Smooth muscle cell (in vitro differentiated cells): ENCODE measurements around the gene PIAS4. TPM values are rescaled to one million over a fixed set of nuclear protein-coding genes. Genes with fewer than 3 reads are reported as not detected.

Experiments
- DNase-seq: peaks from one replicate; lab custom pipeline; 2025; ENCODE audit not compliant: unreplicated experiment; lab: John Stamatoyannopoulos, UW
- H2AFZ ChIP-seq: fragments of 200-600 bp; sonication (generic); 2 replicates; pipeline ENCODE4 v1.6.0; 2016; ENCODE audit warnings: antibody characterized with exemption, low read depth, mild to moderate bottlenecking
- H3F3A ChIP-seq: fragments of 200-600 bp; sonication (generic); 2 replicates; pipeline ENCODE4 v1.6.0; 2017; ENCODE audit warnings: antibody characterized with exemption, low read depth
- H3K27ac ChIP-seq: fragments of 200-600 bp; sonication (generic); 2 replicates; pipeline ENCODE4 v1.5.1; 2016; ENCODE audit warnings: low read depth, mild to moderate bottlenecking
- H3K27me3 ChIP-seq: fragments of 200-600 bp; sonication (generic); 2 replicates; pipeline ENCODE4 v1.6.1; 2016; ENCODE audit warnings: low read depth, mild to moderate bottlenecking
- H3K36me3 ChIP-seq: fragments of 200-600 bp; sonication (generic); 2 replicates; pipeline ENCODE4 v1.5.1; 2016; ENCODE audit warnings: low read depth
- H3K4me1 ChIP-seq: fragments of 200-600 bp; sonication (generic); 2 replicates; pipeline ENCODE4 v1.5.1; 2016; ENCODE audit warnings: low read depth
- H3K4me2 ChIP-seq: fragments of 200-600 bp; sonication (generic); 2 replicates; pipeline ENCODE4 v1.6.0; 2016; ENCODE audit warnings: mild to moderate bottlenecking
- H3K4me3 ChIP-seq: fragments of 200-600 bp; sonication (generic); 2 replicates; pipeline ENCODE4 v1.5.1; 2016; ENCODE audit warnings: mild to moderate bottlenecking
- H3K79me2 ChIP-seq: fragments of 200-600 bp; sonication (generic); 2 replicates; pipeline ENCODE4 v1.6.0; 2016; ENCODE audit warnings: low read depth, mild to moderate bottlenecking
- H3K9ac ChIP-seq: fragments of 200-600 bp; sonication (generic); 2 replicates; pipeline ENCODE4 v1.6.0; 2016; ENCODE audit warnings: low read depth
- H3K9me3 ChIP-seq: fragments of 200-600 bp; sonication (generic); replicated peaks from 2 replicates; pipeline ENCODE4 v1.5.1; 2016; ENCODE audit warnings: low read depth
- H4K20me1 ChIP-seq: fragments of 200-600 bp; sonication (generic); 2 replicates; pipeline ENCODE4 v1.6.0; 2016; ENCODE audit warnings: low read depth
- CTCF ChIP-seq: fragments of 200-600 bp; sonication (generic); IDR thresholded peaks from 2 replicates; pipeline ENCODE4 v1.5.1; 2017; ENCODE audit warnings: borderline replicate concordance, mild to moderate bottlenecking, antibody characterized with exemption; ENCODE audit not compliant: insufficient read depth, poor library complexity, severe bottlenecking
- WGBS: methylation state at CpG from one replicate; pipeline ENCODE4 v1.1.7; 2016; ENCODE audit warnings: low lambda C conversion rate; 5-methylcytosine and 5-hydroxymethylcytosine counted together
- polyA plus RNA-seq: library from polyadenylated mRNA; unstranded; fragments of >200 nt; fragmentation: Nextera tagmentation; extraction: Ambion mirVana; gene quantifications from 2 replicates; pipeline ENCODE4 v1.2.1, GENCODE V29; 2016
- total RNA-seq: library from RNA; depleted of rRNA; stranded (reverse); fragments of >200 nt; gene quantifications from 2 replicates; pipeline ENCODE4 v1.2.3, GENCODE V29; 2014

PIAS4 gene
- total and polyA plus RNA-seq, 2 experiments from 2014 or later, result 8.1 to 17.3 TPM

- Histone ChIP-seq H3K4me2 (no peak overlapping the region), H2AFZ (no peak overlapping the region), H3K36me3 (no peaks in the 10 kb centered on the region), H4K20me1 (peaks cover 8% of the 10 kb centered on the region), H3K4me1 (no peaks in the 10 kb centered on the region), H3K79me2 (no peaks in the 10 kb centered on the region), H3K9ac (no peak overlapping the region), H3K27me3 (no peaks in the 10 kb centered on the region), H3K4me3 (no peak overlapping the region), H3K9me3 (no peaks in the 10 kb centered on the region), H3F3A (no peaks in the 10 kb centered on the region), H3K27ac (no peak overlapping the region)
- WGBS, result over 99% methylated on average over 7 of the region's 11 CpGs
- no peak for DNase-seq
- no peak for TF ChIP-seq CTCF
These were observed 23.9 kb downstream of the PIAS4 start for GRCh38 chr19:4031420-4031819.

DNA sequence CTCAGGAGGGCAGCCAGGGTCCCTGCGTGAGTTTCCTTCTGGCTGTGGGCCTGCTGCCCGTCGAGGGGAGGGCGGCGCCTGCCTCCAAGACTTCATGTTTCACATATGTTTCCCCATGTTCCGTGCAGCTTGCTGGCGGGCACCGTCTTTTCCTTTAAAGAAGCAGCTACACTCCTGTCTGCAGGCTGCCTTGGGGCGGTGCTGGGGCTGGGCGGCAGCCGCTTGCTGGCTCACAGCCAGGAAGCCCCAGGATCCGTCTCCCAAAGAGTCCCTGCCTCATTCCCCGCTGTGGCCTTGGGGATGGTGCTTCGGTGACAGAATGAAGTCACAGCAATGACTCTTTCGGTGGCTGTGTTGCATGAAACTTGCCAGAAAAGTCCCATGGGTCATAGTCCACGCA is 24.9 kb downstream of the PIAS4 start:
- no peaks in the 10 kb centered on the region for H3K79me2 ChIP-seq
- no peak overlapping the region for H3K4me2 ChIP-seq
- no peak overlapping the region for H3K4me3 ChIP-seq
- H3F3A ChIP-seq, result no peaks in the 10 kb centered on the region
- H3K27me3 ChIP-seq, result no peaks in the 10 kb centered on the region
- H4K20me1 ChIP-seq, result peaks cover 7% of the 10 kb centered on the region
- no peak for DNase-seq
- H3K36me3 ChIP-seq, result no peaks in the 10 kb centered on the region
- WGBS, result 98% methylated on average over 16 of the region's 16 CpGs
- no peak overlapping the region for H3K27ac ChIP-seq
- TF ChIP-seq CTCF, result no peak
- H3K4me1 ChIP-seq, result no peaks in the 10 kb centered on the region
- no peaks in the 10 kb centered on the region for H3K9me3 ChIP-seq
- no peak overlapping the region for H2AFZ ChIP-seq
- H3K9ac ChIP-seq, result no peak overlapping the region

DNA sequence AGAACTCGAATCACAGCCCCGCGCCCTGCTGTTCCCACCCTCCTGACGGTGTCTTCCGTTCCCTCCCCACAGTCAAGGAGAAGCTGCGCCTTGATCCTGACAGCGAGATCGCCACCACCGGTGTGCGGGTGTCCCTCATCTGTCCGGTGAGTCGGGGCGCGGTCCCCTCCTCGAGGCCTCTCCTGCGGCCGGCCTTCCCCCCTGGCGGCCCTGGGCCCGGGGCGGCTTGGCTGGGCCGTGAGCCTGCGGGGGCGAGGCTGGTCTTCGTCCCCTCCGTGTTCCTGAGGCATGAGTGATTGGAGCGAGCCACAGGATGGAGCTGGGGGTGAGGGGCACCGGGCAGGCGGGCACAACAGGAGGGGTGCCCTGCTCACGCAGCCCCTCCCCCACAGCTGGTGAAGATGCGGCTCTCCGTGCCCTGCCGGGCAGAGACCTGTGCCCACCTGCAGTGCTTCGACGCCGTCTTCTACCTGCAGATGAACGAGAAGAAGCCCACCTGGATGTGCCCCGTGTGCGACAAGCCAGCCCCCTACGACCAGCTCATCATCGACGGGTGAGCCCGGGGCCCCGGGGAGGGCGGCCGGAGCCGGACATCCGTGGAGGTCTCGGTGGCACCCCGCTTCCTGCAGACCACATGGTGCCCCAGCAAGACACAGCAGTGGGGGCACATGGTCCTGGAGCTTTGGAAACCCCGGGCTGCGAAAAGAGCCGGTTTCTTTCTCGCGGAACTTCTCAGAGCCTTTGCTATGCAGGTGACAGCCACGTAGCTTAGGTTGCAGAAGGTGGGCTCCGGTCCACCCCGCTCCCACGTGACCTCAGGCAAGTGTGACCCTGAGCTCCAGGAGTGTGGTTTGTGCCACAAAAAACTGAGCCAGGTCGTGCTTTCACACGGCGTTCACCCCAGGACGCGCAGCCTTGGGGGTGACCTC is 25.8 kb downstream of the PIAS4 start:
- Histone ChIP-seq H3K27ac (no peak overlapping the region), H3K27me3 (no peaks in the 10 kb centered on the region), H3F3A (no peaks in the 10 kb centered on the region), H3K79me2 (no peaks in the 10 kb centered on the region), H3K4me2 (no peak overlapping the region), H3K9ac (no peak overlapping the region), H3K4me3 (no peak overlapping the region), H3K4me1 (no peaks in the 10 kb centered on the region), H2AFZ (no peak overlapping the region), H3K9me3 (no peaks in the 10 kb centered on the region), H4K20me1 (peaks cover 3% of the 10 kb centered on the region), H3K36me3 (no peaks in the 10 kb centered on the region)
- no peak for TF ChIP-seq CTCF
- DNase-seq, result no peak
- WGBS, result 92% methylated on average over 60 of the region's 63 CpGs
